ENCODE measurements around the gene LARP1B. TPM values are rescaled to one million over a fixed set of nuclear protein-coding genes. Genes with fewer than 3 reads are reported as not detected.
"Not testable (repeated sequence)": the region's sequence is repeated elsewhere in the genome, so short reads cannot be mapped to it uniquely, and the experiment has no call there.

LARP1B gene
- total RNA-seq, 1 experiment from 2014 or later, result 17.3 TPM

DNA sequence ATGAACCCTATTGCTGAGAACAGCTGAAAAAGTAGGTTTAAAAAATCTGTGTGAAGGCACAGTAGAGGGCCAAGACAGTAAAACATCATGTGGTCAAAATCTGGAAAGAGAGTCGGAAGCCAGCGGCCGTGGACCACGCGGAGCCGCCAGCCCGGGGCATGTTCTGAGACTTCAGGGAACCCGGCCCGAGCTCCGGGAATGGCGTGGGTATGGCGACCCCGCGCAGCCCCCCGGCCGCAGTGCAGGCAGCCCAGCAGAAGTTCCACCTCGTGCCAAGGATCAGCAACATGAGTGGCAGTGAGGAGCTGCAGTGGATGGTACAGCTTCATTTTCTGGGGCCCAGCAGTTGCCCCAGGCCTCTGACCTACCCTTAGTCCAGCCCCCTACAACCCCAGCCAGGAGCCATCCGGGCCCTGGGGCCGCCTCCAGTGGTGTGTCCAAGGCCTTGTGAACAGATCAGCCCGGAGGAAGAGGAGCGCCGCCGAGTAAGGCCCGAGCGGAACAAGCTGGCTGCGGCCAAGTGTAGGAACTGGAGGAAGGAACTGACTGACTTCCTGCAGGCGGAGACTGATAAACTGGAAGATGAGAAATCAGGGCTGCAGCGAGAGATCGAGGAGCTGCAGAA, 94.2 kb downstream of the LARP1B start:
- BruUV-seq (replicated peaks), result no TSS peak
- no peaks in the 10 kb centered on the region for H3K27me3 ChIP-seq (ENCODE audit: control insufficient read depth, insufficient read depth, low read length)
- DNase-seq (ENCODE audit: low read depth, low spot score) (no peak), ATAC-seq (no peak)
- H3K4me1 ChIP-seq (ENCODE audit: control insufficient read depth, insufficient read depth, low read length), result peaks cover 12% of the 10 kb centered on the region
- in situ Hi-C loops (cut with HindIII; ENCODE audit: low pct_unique_long_range_greater_than_20kb, low sequenced_read_pairs), result no loop called here
- no peak overlapping the region for H3K4me3 ChIP-seq (ENCODE audit: low read depth in 2 of 2, low read length in 2 of 2)
- no peak overlapping the region for H3K27ac ChIP-seq (ENCODE audit: low read length)
- TF ChIP-seq POLR2AphosphoS5 (IDR thresholded peaks at IDR 0.05; ENCODE audit: low read depth, low read length) (no peak), SIN3A (IDR thresholded peaks at IDR 0.05; ENCODE audit: borderline replicate concordance, insufficient read depth, low read depth, low read length) (no peak), TCF7L2 (IDR thresholded peaks at IDR 0.05; ENCODE audit: low read depth, low read length) (no peak)
- TF ChIP-seq, protein P1, sequence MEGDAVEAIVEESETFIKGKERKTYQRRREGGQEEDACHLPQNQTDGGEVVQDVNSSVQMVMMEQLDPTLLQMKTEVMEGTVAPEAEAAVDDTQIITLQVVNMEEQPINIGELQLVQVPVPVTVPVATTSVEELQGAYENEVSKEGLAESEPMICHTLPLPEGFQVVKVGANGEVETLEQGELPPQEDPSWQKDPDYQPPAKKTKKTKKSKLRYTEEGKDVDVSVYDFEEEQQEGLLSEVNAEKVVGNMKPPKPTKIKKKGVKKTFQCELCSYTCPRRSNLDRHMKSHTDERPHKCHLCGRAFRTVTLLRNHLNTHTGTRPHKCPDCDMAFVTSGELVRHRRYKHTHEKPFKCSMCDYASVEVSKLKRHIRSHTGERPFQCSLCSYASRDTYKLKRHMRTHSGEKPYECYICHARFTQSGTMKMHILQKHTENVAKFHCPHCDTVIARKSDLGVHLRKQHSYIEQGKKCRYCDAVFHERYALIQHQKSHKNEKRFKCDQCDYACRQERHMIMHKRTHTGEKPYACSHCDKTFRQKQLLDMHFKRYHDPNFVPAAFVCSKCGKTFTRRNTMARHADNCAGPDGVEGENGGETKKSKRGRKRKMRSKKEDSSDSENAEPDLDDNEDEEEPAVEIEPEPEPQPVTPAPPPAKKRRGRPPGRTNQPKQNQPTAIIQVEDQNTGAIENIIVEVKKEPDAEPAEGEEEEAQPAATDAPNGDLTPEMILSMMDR (IDR thresholded peaks at IDR 0.05), result no peak
- TF ChIP-seq, protein P2, sequence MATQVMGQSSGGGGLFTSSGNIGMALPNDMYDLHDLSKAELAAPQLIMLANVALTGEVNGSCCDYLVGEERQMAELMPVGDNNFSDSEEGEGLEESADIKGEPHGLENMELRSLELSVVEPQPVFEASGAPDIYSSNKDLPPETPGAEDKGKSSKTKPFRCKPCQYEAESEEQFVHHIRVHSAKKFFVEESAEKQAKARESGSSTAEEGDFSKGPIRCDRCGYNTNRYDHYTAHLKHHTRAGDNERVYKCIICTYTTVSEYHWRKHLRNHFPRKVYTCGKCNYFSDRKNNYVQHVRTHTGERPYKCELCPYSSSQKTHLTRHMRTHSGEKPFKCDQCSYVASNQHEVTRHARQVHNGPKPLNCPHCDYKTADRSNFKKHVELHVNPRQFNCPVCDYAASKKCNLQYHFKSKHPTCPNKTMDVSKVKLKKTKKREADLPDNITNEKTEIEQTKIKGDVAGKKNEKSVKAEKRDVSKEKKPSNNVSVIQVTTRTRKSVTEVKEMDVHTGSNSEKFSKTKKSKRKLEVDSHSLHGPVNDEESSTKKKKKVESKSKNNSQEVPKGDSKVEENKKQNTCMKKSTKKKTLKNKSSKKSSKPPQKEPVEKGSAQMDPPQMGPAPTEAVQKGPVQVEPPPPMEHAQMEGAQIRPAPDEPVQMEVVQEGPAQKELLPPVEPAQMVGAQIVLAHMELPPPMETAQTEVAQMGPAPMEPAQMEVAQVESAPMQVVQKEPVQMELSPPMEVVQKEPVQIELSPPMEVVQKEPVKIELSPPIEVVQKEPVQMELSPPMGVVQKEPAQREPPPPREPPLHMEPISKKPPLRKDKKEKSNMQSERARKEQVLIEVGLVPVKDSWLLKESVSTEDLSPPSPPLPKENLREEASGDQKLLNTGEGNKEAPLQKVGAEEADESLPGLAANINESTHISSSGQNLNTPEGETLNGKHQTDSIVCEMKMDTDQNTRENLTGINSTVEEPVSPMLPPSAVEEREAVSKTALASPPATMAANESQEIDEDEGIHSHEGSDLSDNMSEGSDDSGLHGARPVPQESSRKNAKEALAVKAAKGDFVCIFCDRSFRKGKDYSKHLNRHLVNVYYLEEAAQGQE (IDR thresholded peaks at IDR 0.05; ENCODE audit: insufficient read depth in 1 of 2, low read depth in 2 of 2, low read length in 1 of 2), result no peak
- no peaks in the 10 kb centered on the region for H3K36me3 ChIP-seq (ENCODE audit: control insufficient read depth, insufficient read depth, low read length)
- intact Hi-C loops (cut with micrococcal nuclease; ENCODE audit: unreplicated experiment), result no loop called here
- ChIA-PET POLR2A (no interaction called here), CTCF (no interaction called here)
- no peaks in the 10 kb centered on the region for H3K9me3 ChIP-seq (ENCODE audit: control insufficient read depth, insufficient read depth, low read depth, low read length)

DNA sequence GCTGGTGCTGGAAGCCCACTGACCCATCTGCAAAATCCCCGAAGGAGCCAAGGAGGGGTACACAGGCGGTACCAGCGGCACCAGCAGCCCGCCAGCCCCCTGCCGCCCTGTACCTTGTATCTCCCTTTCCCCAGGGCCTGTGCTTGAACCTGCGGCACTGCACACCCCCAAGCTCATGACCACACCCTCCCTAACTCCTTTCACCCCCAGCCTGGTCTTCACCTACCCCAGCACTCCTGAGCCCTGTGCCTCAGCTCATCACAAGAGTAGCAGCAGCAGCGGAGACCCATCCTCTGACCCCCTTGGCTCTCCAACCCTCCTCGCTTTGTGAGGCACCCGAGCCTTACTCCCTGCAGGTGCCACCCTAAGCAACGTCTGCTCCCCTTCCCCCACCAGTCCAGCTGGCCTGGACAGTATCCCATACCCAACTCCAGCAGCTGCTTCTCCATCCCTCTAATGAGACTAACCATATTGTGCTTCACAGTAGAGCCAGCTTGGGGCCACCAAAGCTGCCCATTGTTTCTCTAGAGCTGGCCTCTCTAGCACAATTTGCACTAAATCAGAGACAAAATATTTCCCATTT, 94.9 kb downstream of the LARP1B start:
- Histone ChIP-seq H3K9me3 (ENCODE audit: control insufficient read depth, insufficient read depth, low read depth, low read length) (no peaks in the 10 kb centered on the region), H3K27ac (ENCODE audit: low read length) (no peak overlapping the region), H3K36me3 (ENCODE audit: control insufficient read depth, insufficient read depth, low read length) (no peaks in the 10 kb centered on the region), H3K4me1 (ENCODE audit: control insufficient read depth, insufficient read depth, low read length) (peaks cover 19% of the 10 kb centered on the region), H3K4me3 (ENCODE audit: low read depth in 2 of 2, low read length in 2 of 2) (no peak overlapping the region), H3K27me3 (ENCODE audit: control insufficient read depth, insufficient read depth, low read length) (no peaks in the 10 kb centered on the region)
- DNase-seq (ENCODE audit: low read depth, low spot score) (no peak), ATAC-seq (no peak)
- ChIA-PET CTCF (no interaction called here), POLR2A (interaction anchor here (0.6 kb wide), 1 partner anchor 9 kb away, joined by 3 read pairs; no protein-coding TSS in a partner anchor)
- in situ Hi-C loops (cut with HindIII; ENCODE audit: low pct_unique_long_range_greater_than_20kb, low sequenced_read_pairs) (no loop called here), intact Hi-C loops (cut with micrococcal nuclease; ENCODE audit: unreplicated experiment) (no loop called here)
- BruUV-seq (replicated peaks), result no TSS peak
- TF ChIP-seq, protein P1 (IDR thresholded peaks at IDR 0.05), result no peak

DNA sequence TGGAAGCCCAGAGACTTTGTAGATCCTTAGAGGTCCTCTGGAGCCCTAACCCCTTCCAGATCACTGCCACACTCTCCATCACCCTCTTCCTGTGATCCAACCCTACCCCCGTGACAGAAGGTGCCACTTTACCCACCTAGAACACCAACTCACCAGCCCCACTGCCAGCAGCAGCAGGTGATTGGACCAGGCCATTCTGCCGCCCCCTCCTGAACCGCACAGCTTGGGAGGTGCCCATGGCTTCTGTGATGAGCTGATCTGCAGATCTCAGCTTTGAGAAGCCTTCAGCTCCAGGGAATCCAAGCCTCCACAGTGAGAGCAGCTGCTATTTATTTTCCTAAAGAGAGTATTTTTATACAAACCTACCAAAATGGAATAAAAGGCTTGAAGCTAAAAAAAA, 95.4 kb downstream of the LARP1B start:
- ATAC-seq, result peak; percentile 17; the same call in 1 of the 2 replicates
- not testable (repeated sequence) for H3K27ac ChIP-seq (ENCODE audit: low read length)
- POLR2A ChIA-PET, result interaction anchor here (0.6 kb wide), 1 partner anchor 9 kb away, joined by 3 read pairs; no protein-coding TSS in a partner anchor

More for the DNA sequence above, 95.4 kb downstream of the LARP1B start:
- intact Hi-C loops (cut with micrococcal nuclease; ENCODE audit: unreplicated experiment); DNase-seq (ENCODE audit: low read depth, low spot score); in situ Hi-C loops (cut with HindIII; ENCODE audit: low pct_unique_long_range_greater_than_20kb, low sequenced_read_pairs); H3K27me3 ChIP-seq (ENCODE audit: control insufficient read depth, insufficient read depth, low read length); CTCF ChIA-PET; H3K9me3 ChIP-seq (ENCODE audit: control insufficient read depth, insufficient read depth, low read depth, low read length); H3K36me3 ChIP-seq (ENCODE audit: control insufficient read depth, insufficient read depth, low read length); BruUV-seq (replicated peaks); H3K4me3 ChIP-seq (ENCODE audit: low read depth in 2 of 2, low read length in 2 of 2): not testable (repeated sequence)
- peaks cover 23% of the 10 kb centered on the region for H3K4me1 ChIP-seq (ENCODE audit: control insufficient read depth, insufficient read depth, low read length)

All from Panc1 (cell line).